ENCODE data around the gene JAK3.

The JAK3 gene

GRCh38 chr19:17836530-17836929, 11.3 kb downstream of the JAK3 start:
- ATAC-seq, result no peak

GRCh38 chr19:17835182-17836006, 12.4 kb downstream of the JAK3 start:
- no peak for ATAC-seq
- TF ChIP-seq ZFP30 (CRISPR knock-in tag; IDR thresholded peaks at IDR 0.05) (no peak), PPARA (CRISPR knock-in tag; IDR thresholded peaks at IDR 0.05; ENCODE audit: borderline replicate concordance) (no peak), ZFP3 (CRISPR knock-in tag; IDR thresholded peaks at IDR 0.05) (peak; percentile 97)

More at GRCh38 chr19:17836530-17836929, 11.3 kb downstream of the JAK3 start:
- no peak for TF ChIP-seq ESRRG (CRISPR knock-in tag; IDR thresholded peaks at IDR 0.05)
- no peak for TF ChIP-seq ZNF70 (CRISPR knock-in tag; IDR thresholded peaks at IDR 0.05)
- TF ChIP-seq ZFP3 (CRISPR knock-in tag; IDR thresholded peaks at IDR 0.05), result no peak
- no peak for TF ChIP-seq TOX (CRISPR knock-in tag; IDR thresholded peaks at IDR 0.05; ENCODE audit: borderline replicate concordance)
- TF ChIP-seq BACH2 (CRISPR knock-in tag; IDR thresholded peaks at IDR 0.05; ENCODE audit: borderline replicate concordance), result no peak
- no peak for TF ChIP-seq ARNTL (CRISPR knock-in tag; IDR thresholded peaks at IDR 0.05; ENCODE audit: borderline replicate concordance, low read depth)
- no peak for TF ChIP-seq TSHZ2 (CRISPR knock-in tag; IDR thresholded peaks at IDR 0.05)
- TF ChIP-seq ISL1 (CRISPR knock-in tag; IDR thresholded peaks at IDR 0.05), result no peak

- TF ChIP-seq ZFP30 (CRISPR knock-in tag; IDR thresholded peaks at IDR 0.05) (no peak), RARB (CRISPR knock-in tag; IDR thresholded peaks at IDR 0.05) (no peak), TSHZ2 (CRISPR knock-in tag; IDR thresholded peaks at IDR 0.05) (no peak), ESRRG (CRISPR knock-in tag; IDR thresholded peaks at IDR 0.05) (no peak), ZNF565 (CRISPR knock-in tag; conservative IDR thresholded peaks at IDR 0.05; ENCODE audit: low read depth) (no peak), CSRNP3 (CRISPR knock-in tag; IDR thresholded peaks at IDR 0.05) (no peak), BACH2 (CRISPR knock-in tag; IDR thresholded peaks at IDR 0.05; ENCODE audit: borderline replicate concordance) (no peak), TOX (CRISPR knock-in tag; IDR thresholded peaks at IDR 0.05; ENCODE audit: borderline replicate concordance) (no peak), TCF4 (CRISPR knock-in tag; IDR thresholded peaks at IDR 0.05; ENCODE audit: borderline replicate concordance) (no peak), ZNF70 (CRISPR knock-in tag; IDR thresholded peaks at IDR 0.05) (no peak), SNAI2 (CRISPR knock-in tag; IDR thresholded peaks at IDR 0.05) (no peak), GLIS3 (CRISPR knock-in tag; IDR thresholded peaks at IDR 0.05) (no peak), ISL1 (CRISPR knock-in tag; IDR thresholded peaks at IDR 0.05) (no peak), ARNTL (CRISPR knock-in tag; IDR thresholded peaks at IDR 0.05; ENCODE audit: borderline replicate concordance, low read depth) (no peak), POU6F1 (CRISPR knock-in tag; IDR thresholded peaks at IDR 0.05; ENCODE audit: borderline replicate concordance, low read depth) (no peak), CREB5 (CRISPR knock-in tag; IDR thresholded peaks at IDR 0.05; ENCODE audit: low read depth) (no peak), CSDC2 (CRISPR knock-in tag; IDR thresholded peaks at IDR 0.05) (no peak), PATZ1 (CRISPR knock-in tag; IDR thresholded peaks at IDR 0.05; ENCODE audit: borderline replicate concordance) (no peak), ZFP3 (CRISPR knock-in tag; IDR thresholded peaks at IDR 0.05) (no peak)
- no peak for ATAC-seq
These were observed 13.2 kb downstream of the JAK3 start for GRCh38 chr19:17834350-17835181.

Measured in SK-N-SH treated with all-trans-retinoic acid at 6 μM for 48 hours (cell line).